Measurements from ENCODE around the gene THOP1.

THOP1 gene

DNA sequence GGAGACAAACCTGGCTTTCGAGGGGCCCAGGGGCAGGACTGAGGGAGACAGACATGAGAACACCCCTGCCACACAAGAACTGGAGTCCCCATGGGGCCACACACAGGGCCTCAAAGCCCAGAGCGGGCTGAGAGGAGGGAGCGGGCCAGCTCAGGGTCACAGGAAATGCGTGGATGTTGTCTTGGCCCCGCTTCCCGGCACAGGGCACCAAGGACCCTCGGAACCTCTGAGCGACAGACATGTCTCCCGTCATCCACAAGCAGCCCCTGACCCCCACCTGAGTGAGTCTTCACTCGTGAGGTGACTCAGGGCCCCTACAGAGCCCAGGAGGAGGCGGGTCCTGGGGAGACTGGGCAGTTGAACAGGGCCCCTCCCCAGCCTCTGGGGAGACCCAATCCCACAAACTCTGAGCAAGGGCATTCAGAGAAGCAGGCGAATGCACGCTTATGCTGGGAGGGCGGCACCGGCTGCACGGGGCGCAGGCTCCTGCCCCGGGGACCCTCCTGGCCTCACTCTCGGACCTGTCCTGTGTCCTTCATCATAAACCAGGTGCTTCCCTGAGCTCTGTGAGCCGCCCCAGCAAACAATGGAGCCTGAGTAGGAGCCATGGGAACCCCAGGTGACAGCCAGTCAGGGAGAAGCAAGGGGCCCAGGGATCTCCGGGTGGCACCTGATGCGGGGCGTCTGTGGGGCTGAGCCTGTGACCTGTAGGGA is 22.4 kb upstream of the THOP1 start:
- DNase-seq: no peak

DNA sequence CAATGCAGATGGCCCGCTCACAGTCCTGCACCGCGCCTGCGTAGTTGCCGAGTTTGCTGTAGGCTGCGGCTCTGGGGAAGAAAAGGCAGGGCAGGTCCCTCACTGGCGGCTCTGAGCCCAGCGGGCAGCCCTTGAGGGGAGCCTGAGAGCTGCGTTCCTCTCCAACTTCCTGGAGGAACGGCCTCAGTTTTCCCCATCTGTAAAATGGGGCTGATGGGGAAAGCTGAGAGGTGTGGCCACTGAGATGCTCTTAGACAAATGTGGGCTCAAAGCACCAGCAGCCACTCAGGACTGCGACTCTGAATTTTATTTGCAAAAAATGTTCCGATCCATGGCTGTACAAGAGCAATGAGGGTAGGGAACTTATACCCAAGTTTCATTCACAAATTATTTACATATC is 21.6 kb upstream of the THOP1 start:
- no peak for DNase-seq

DNA sequence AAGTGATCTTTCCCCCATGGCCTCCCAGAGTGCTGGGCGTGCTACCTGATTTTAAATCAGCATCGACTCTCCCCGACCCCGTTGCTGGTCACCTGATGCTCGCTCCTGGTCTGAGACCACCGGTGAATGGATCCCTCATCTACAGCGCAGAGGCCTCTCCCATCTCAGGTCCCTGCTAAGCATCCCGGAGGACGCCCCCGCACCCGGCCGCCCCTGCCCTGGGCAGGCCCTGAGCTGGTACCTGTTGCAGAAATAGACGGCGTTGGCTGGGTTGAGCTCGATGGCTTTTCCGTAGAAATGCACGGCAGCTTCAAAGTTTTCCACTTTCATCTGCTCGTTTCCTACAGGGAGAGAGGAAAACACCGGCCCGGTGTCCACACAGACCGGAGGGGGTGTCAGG is 20.4 kb upstream of the THOP1 start:
- no peak for DNase-seq

DNA sequence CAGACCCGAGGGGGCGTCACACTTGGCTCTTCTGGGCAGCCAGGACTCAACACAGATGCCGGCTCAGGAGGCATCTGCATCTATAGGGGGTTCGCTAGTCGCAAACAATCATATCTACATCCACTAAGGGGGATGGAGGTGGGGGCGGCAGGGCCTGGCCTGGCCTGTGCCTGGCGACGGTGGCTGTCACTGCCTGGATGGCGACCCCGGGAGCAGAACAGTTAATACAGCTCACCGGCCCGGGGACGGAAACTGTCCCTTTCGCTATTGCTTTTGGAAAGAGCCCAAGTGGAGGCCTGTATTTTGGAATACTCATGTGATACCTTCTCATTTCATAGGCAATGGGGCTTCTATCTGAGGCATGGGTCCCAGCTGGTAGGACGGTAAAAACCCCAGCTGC is 19.9 kb upstream of the THOP1 start:
- DNase-seq: no peak

DNA sequence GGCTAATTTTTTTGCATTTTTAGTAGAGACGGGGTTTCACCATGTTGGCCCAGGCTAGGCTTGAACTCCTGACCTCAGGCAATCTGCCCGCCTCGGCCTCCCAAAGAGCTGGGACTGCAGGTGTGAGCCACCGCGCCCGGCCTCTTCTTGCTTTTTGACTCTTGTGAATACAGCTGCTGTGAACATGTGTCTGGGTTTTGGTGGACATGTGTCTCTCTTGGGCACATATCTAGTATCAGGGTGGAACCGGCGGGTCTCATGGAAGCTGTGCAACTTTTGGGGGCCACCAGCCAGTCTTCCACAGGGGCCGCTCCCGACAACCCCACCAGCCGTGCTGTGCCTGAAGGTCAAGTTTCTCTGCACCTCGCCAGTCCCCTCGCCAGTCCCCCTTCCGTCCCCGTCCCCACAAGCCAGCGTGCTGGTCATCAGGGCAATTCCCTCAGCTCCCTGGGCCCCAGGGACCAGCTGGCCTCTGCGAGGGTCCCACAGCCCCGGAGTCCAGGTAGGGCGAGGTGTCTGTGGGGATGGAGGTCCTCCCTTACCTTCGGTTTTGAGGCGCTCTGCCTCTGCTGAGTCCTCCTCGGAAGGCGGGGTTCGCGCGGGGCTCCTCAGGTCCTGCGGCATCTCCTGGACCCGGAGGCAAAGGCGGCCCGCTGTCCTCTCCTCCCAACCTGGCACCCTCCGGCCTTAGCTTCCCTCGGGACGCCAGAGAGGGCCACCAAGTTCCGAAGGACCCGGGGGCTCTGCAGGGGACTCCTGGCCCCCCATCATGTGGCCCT is 18.5 kb upstream of the THOP1 start:
- no peak for DNase-seq

DNA sequence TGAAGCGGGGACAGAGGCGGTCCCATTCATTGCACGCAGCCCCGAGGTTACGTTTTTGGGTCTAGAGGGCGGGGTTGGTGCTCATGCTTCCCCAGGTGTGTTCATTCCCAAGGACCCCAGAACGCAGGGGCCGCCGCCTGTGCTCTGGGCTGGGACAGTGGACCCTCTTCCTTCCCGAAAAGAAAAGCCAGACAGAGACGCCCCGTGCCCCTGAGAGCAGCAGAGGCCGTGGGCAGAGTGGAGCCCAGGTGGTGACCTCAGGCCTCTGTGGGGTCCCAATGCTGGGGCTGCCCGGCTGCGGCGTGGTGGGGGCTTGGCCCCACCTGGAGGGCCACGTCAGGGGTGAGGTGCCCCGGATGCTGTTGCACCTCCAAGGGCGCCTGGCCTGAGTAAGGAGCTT is 17.6 kb upstream of the THOP1 start:
- no peak for DNase-seq

DNA sequence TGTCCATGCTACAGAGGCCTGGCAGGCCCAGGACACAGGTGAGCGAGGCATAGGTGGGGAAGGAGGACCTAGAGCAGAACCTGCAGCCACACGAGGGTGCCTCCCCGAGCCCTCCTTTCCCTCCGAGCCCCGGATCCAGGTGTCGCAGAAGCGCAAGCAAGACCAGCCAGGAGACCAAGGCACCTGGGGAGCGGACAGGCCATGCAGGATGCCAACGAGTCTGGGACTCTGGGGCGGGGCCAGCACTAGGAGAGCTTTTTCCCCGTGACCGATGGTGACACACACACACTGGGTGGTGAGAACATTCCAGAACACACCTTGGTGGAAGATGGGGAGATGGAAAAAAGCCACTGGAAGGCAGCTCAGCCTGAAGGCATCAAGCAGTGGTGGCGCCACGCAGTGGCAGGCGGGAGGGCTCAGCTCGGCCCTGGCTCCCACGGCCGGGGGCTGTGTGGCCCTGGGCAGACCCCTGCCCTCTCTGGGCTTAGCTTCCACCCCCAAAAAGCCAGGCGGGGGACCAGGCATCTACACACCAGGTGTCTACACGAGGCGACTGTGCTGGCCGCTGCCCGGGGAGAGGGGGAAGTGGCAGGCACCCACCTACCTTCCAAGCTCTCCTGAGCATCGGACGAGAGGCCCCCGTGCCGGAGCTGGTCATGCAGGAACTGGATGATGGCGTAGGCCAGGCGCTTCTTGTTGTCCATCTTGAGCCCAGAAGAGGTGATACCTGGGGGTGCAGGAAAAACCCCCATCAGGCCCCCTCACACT is 16.8 kb upstream of the THOP1 start:
- no peak for DNase-seq

DNA sequence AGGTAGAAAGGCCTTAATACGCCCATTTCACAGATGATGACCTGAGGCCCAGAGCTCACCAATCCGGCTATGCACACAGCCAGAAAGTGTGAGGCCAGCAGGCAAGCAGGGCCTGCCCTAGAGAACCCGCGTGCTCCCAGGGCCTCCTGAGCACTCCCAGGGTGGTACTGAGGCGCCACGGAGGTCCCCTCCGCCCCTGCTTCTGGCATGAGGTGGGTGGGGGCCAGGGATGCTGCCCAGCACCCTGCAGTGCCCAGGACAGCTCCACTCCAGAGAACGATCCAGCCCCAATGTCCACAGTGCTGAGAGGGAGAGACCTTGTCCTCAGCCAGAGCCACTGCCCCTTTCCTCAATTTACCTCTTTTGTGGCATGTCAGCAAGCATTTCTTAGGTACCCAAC is 16.1 kb upstream of the THOP1 start:
- no peak for DNase-seq

DNA sequence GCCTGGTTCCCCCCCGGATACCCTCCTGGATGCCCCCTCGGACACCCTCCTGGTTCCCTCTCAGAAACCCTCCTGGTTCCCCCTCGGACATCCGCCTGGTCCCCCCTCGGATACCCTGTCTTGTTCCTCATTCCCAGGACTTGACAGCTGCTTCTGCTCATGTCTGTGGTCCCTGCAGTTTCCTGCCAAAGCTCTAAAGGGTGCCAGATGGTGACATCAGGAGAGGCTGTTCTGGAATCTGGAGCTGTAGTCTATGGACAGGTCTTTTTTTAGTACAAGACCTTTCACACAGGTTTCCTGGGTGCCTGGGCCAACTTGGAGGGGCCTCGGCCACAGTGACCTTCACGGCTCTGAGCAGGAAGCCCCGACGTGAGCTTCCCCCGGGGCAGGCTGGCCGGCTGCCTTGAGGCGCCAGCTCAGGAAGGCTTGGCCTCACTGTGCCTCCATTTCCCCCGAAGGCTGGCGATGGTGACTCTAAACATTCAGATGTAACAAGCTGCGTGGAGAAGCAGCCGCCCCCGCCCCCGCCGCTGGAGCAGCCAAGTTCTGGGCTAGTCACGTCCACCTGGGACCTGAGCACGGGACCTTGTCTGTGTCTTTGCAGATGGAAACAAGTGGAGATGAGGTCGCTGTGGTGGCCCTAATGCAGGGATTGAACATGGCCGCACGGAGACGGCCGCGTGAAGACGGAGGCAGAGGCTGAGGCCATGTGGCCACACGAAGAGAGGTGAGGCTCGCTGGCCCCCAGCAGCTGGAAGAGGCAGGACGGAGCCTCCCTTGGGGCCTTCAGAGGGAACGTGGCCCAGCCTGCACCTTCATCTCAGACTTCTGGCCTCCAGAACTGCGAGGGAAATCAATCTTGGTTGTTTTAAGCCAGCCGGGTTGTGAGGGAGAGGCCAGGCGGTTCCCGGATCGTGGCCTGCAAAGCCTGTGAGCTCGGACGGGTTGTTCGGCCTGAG is 15.0 kb upstream of the THOP1 start:
- no peak for DNase-seq

DNA sequence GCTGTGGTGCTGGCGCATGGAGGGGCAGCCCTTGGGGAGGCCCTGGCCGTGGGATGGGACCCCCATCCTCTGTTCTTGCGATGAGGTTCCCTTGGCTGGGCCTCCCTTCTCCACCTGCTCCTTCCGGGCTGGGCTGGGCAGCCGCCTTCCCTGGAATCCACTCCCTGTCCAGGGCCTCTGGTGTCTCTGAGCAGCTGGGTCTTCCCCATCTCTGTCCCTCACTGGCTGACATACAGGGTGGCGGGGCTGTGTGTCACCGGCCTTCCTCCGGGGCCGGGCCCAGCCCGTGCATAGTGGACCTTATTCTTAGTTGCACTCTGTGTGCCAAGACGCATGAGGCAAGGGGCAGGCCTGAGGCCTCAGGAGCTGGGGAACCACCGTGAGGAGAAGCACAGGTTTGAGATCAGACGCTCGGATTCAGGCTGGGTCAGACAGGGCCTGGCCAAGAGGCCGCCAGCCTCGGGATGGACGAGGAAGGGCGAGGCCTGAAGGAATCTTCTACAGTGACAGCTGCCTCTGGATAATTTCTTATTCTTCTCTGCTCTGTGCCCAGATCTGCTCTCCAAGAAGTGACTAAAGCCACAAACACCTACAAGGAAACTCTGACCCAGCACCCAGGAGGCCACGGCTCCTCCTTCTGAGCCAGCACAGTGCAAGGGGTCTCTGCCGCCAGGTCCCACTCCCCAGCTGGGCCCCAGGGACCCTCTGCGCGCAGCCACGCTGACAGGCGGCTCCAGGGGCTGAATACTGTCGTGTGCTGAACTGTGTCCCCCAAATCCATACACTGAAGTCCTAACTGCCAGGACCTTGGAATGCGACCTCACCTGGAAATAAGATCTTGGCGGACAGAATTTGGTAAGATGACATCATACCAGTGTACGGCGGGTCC is 13.3 kb upstream of the THOP1 start:
- no peak for DNase-seq

DNA sequence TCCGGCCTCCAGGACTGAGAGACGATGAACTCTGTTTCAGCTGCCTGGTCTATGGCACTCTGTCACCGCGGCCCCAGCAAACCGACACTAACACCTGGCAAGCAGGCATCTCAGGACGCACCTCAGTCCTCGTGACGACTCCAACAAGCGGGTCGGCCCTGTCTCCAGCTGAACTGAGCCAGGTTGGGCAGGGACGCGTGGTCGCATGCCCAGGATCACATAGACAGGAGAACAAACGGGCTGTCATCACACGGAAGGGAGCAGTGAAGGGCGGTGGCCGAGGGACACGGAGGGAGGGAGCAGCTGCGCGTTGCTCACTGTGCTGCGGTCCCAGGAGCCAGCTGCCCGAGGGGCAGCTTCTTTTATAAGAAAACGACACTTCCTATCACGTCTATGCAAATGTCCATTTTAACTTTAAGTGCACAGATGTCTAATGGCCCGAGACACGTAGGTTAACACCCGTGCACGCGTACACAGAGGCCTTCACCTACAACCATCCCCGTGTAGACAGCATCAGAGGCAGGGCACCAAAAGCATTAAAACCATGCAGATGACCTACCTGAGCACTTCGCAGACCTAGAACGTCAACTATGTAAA is 11.1 kb upstream of the THOP1 start:
- no peak for DNase-seq

DNA sequence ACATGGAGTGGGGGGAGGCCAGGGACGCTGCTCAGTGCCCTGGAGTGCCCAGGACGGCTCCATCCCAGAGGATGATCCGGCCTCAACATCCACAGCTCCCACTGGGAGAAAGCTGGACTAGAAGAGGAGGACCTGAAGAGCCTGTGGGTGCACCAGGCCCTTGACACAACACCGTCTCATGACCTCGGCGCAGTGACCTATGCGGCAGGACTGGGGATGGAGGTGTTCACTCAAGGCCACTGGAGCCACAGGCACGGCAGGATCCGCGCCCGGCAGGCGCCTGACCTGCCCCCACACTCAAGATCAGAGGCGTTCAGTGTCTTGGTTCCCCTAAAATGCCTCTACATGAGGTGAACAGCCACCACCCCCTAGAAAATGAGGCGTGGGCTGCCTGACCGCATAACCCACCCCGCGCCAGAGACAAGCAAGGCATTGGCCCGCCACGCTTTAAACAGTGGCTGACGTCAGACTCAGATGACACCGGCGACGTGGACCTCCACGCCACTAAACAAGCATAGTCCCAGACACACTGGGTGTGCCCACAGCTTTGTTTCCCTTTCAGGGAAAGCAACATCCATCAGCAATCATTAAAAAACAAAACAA is 10.2 kb upstream of the THOP1 start:
- no peak for DNase-seq

DNA sequence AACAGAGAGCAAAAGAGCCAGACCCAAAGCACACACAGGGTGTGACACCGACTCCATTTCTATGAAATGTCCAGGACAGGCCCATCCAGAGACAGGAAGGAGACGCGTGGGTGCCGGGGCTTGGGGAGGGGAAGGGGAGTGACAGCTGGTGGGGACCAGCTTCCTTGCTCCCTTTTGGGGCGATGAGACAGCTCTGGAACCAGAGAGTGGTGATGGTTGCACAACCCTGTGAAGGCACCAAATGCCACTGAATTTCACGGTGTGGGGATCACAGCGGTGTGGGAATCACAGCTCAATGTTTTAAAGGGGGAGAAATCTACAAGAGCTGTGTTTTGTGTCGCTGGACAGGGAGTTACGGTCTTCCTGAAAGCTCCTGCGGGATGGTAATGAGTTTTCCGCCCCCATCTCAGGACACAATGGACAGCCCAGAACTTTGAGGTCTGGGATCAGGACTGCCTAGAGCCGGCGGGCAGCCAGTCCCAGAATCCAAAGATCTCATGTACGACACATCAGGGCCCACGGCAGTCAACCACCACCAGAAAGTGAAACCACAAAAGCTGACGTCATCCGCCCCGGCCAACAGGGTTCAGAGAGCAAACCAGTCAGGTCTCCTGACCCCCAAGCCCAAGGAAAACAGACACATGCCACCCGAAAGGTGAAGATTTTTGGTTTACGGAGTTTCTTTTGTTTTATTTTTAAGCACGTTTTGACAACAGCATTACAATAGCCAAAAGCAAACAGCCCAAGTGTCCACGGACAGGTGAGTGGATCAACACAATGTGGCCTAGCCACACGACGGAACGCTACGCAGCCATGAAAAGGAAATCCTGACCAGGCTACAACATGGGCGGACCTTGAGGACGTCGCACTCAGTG is 9.5 kb upstream of the THOP1 start:
- no peak for DNase-seq

DNA sequence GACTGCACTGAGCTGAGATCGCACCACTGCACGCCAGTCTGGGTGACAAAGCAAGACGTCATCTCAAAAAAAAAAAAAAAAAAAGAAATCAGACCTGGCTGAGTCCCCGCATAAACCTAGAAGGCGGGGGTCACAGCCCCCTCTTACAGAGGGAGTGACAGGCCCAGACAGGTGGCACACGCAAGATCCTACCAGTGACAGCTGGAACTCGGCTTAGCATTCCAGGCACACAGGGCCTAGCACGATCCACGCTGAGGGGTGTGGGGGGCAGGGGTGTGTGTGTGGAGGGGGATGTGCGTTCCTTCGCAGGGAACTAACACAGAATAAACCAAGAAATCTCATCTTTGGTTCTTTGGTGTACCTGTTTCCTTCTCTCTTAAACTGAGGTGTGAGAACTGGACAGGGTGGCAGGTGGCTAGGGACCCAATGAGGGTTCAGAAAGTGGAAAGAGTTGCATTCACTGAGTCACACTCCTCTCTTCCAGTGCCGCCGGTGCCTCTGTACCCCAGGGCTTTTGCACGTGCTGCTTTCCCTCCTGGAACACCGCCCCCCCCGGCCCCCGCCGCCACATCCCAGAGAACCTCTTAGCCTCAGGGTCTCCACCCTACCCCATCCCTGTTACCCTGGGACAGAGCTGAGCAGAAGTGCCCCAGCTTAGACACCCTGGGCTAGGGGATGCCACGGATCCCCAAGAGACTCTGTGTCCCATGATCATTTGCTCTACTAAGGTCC is 7.2 kb upstream of the THOP1 start:
- no peak for DNase-seq

DNA sequence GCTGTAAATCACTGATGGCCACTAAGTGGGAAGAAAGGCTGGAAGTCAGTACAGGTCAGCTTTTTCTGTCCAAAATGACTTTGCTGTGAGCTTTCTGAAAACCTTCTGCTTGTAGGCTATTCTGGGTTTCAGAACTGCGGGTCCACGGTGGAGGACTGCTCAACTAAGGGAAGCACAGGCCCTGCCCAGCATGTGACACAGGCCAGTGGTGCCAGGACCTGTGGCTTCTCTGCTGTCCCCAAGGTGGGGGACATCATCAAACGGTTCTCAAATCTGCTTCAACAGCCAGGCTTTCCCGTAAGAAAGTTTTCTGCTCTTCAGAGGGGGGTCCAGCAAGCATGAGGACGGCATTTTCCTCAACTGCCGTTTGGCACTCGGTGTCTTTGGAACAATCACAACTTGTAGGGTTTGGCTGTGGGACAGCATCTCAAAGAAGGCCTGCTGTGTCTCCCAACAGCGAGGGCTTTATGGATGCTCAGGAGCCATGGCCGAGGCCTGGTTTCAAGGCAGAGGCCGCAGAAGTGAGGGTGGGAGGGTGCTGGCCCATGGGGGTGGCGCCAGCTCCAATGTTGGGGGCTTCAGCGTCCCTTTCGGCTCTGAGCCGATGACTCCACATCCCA is 6.1 kb upstream of the THOP1 start:
- no peak for DNase-seq

DNA sequence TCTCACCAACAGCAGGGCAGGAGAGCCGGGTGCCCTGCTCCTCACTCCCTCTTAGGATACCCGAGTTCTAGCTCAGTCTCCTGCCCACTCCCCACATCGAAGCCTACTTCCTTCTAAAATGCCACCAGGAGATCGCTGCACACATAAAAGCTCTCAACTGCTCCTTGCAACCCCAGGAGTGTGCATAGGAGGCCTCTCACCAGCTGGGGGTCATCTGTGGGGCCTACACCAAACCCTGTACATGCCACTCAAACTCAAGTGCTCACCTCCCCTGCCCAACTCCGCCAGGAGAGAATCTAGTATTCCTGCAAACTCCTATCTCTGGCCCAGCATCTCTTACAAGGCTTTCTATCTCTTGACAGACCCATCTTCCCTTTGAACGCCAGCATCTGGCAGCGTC is 5.0 kb upstream of the THOP1 start:
- DNase-seq: no peak

DNA sequence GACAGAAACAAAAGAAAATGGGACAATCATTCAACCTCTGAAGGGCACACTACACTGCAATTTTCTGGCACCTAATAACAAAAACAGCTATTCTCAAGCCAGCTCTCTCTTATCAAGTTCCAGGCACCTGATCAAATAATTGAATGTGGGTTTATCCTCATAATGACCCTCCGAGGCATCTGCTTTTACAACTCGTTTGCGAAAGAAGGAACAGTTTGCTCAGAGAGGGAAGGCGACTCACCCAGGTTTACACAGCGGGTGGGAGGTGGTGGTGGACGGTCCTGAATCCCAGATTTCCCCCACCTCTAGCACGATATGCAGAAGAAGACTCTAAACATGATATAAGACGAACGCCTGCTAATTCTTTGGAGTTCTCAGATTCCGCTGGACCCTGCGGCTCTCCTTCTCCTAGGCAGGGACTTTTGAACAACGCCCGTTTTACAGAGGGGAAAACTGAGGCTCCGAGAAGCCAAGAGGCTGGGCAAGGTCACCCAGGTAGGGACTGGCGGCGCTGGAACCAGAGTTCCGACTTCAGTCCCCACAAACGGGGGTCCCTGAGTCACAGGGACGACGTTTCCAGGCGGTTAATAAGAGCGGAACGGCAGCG is 2.9 kb upstream of the THOP1 start:
- no peak for DNase-seq

Data from NCI-H510A treated with DMSO at 0.1 percent for 48 hours (cell line).